OCI-LY1 (cell line): ENCODE results near the gene RAB6A.

Source experiments
- H2AFZ ChIP-seq: fragments of 200-600 bp; sonication (generic), shearing (Covaris generic); 2 replicates; pipeline ENCODE4 v1.6.0; 2014; ENCODE audit warnings: antibody characterized with exemption, mild to moderate bottlenecking, low read length
- H3F3A ChIP-seq: fragments of 200-600 bp; sonication (generic), shearing (Covaris generic); 2 replicates; pipeline ENCODE4 v1.6.0; 2014; ENCODE audit warnings: mild to moderate bottlenecking, antibody characterized with exemption, low read length, moderate library complexity; ENCODE audit not compliant: insufficient read depth
- H3K27ac ChIP-seq: fragments of 200-600 bp; sonication (generic); 2 replicates; pipeline ENCODE4 v1.5.1; 2014; ENCODE audit warnings: low read length, mixed run types, mild to moderate bottlenecking, low read depth; ENCODE audit not compliant: poor library complexity, severe bottlenecking
- H3K27me3 ChIP-seq: fragments of 200-600 bp; sonication (generic); 2 replicates; pipeline ENCODE4 v1.6.0; 2014; ENCODE audit warnings: antibody characterized with exemption, mild to moderate bottlenecking, low read length, moderate library complexity; ENCODE audit not compliant: insufficient read depth
- H3K36me3 ChIP-seq: fragments of 200-600 bp; sonication (generic); 2 replicates; pipeline ENCODE4 v1.6.1; 2014; ENCODE audit warnings: mild to moderate bottlenecking, antibody characterized with exemption, low read length, moderate library complexity, mixed read lengths; ENCODE audit not compliant: insufficient read depth
- H3K4me1 ChIP-seq: fragments of 200-600 bp; sonication (generic); 2 replicates; pipeline ENCODE4 v1.5.1; 2014; ENCODE audit warnings: mild to moderate bottlenecking, low read length, moderate library complexity; ENCODE audit not compliant: insufficient read depth, severe bottlenecking
- H3K4me2 ChIP-seq: fragments of 200-600 bp; sonication (generic), shearing (Covaris generic); 2 replicates; pipeline ENCODE4 v1.6.1; 2014; ENCODE audit warnings: low read length
- H3K4me3 ChIP-seq: fragments of 200-600 bp; sonication (generic); 2 replicates; pipeline ENCODE4 v1.5.1; 2014; ENCODE audit warnings: low read length, low read depth, mild to moderate bottlenecking, mixed read lengths; ENCODE audit not compliant: poor library complexity, severe bottlenecking
- H3K79me2 ChIP-seq: fragments of 200-600 bp; shearing (Covaris generic); 2 replicates; pipeline ENCODE4 v1.6.1; 2016; ENCODE audit warnings: mixed run types, low read length, mixed read lengths; ENCODE audit not compliant: insufficient read depth
- H3K9ac ChIP-seq: fragments of 200-600 bp; sonication (generic), shearing (Covaris generic); 2 replicates; pipeline ENCODE4 v1.6.1; 2014; ENCODE audit warnings: mild to moderate bottlenecking, low read length, mixed read lengths
- H3K9me2 ChIP-seq: fragments of 200-600 bp; sonication (generic), shearing (Covaris generic); 2 replicates; pipeline ENCODE4 v1.6.1; 2014; ENCODE audit warnings: low read depth, mild to moderate bottlenecking, low read length, mixed read lengths
- H3K9me3 ChIP-seq: fragments of 200-600 bp; shearing (Covaris generic); 2 replicates; pipeline ENCODE4 v1.6.1; 2014; ENCODE audit warnings: low read length, mixed read lengths
- H4K20me1 ChIP-seq: fragments of 200-600 bp; sonication (generic), shearing (Covaris generic); 2 replicates; pipeline ENCODE4 v1.6.0; 2016; ENCODE audit warnings: mild to moderate bottlenecking, low read length; ENCODE audit not compliant: insufficient read depth
- EZH2 ChIP-seq: fragments of 200-600 bp; sonication (generic), shearing (Covaris generic); IDR thresholded peaks from 2 replicates; pipeline ENCODE4 v1.8.0; 2017; ENCODE audit warnings: borderline replicate concordance, mixed run types, mild to moderate bottlenecking, antibody characterized with exemption, low read length, moderate library complexity, mixed read lengths
- TF ChIP-seq, protein P1 (sequence below): fragments of 200-600 bp; sonication (generic), shearing (Covaris generic); IDR thresholded peaks from 2 replicates; pipeline ENCODE4 v1.5.1; 2017; ENCODE audit warnings: mild to moderate bottlenecking, antibody characterized with exemption, low read length, moderate library complexity, mixed read lengths

RAB6A gene

DNA sequence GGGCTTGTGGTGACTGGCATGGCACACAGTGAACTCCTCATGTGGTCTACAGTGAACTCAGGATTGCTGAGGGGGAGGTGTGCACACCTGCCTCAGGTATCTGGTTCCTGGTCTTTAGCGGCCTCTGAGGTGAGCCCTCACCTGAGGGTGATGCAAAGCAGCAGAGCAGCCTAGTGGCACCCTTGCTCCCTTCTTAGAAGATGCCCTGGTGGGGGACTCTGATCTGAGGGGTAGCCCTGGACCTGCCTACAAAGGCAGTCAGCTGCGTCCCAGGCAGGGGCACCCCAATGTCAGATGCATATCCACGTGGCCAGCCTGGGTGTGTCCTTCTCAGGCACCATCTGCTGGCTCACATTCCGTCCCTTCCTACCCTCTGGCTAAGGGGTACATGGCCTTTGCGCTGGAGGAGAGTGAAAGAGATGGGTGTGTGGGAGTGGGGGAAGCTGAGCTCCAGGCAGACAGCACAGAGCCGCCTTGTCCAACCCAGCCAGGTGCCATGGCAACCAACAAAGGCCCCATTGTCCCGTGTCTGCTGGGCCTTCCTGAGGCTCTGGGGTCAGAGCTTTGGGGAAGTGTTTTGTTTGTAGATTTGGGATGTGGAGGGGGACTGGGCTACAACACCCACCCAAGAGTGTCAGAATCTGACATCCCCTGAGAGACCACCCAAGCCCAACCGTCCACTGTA lies 108.7 kb downstream of the RAB6A start:
- no peaks in the 10 kb centered on the region for H3K36me3 ChIP-seq
- no peak overlapping the region for H3K9ac ChIP-seq
- no peak overlapping the region for H2AFZ ChIP-seq
- H3K4me1 ChIP-seq, result peaks cover 9% of the 10 kb centered on the region
- no peaks in the 10 kb centered on the region for H3K9me2 ChIP-seq
- no peak overlapping the region for H3K4me3 ChIP-seq
- no peak overlapping the region for H3K4me2 ChIP-seq
- no peaks in the 10 kb centered on the region for H4K20me1 ChIP-seq
- H3K27ac ChIP-seq, result no peak overlapping the region
- no peaks in the 10 kb centered on the region for H3K9me3 ChIP-seq
- no peaks in the 10 kb centered on the region for H3K79me2 ChIP-seq
- H3K27me3 ChIP-seq, result peaks cover 5% of the 10 kb centered on the region; the same call in 1 of the 2 replicates
- TF ChIP-seq, protein P1, sequence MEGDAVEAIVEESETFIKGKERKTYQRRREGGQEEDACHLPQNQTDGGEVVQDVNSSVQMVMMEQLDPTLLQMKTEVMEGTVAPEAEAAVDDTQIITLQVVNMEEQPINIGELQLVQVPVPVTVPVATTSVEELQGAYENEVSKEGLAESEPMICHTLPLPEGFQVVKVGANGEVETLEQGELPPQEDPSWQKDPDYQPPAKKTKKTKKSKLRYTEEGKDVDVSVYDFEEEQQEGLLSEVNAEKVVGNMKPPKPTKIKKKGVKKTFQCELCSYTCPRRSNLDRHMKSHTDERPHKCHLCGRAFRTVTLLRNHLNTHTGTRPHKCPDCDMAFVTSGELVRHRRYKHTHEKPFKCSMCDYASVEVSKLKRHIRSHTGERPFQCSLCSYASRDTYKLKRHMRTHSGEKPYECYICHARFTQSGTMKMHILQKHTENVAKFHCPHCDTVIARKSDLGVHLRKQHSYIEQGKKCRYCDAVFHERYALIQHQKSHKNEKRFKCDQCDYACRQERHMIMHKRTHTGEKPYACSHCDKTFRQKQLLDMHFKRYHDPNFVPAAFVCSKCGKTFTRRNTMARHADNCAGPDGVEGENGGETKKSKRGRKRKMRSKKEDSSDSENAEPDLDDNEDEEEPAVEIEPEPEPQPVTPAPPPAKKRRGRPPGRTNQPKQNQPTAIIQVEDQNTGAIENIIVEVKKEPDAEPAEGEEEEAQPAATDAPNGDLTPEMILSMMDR, result no peak
- no peak for TF ChIP-seq EZH2
- no peaks in the 10 kb centered on the region for H3F3A ChIP-seq

DNA sequence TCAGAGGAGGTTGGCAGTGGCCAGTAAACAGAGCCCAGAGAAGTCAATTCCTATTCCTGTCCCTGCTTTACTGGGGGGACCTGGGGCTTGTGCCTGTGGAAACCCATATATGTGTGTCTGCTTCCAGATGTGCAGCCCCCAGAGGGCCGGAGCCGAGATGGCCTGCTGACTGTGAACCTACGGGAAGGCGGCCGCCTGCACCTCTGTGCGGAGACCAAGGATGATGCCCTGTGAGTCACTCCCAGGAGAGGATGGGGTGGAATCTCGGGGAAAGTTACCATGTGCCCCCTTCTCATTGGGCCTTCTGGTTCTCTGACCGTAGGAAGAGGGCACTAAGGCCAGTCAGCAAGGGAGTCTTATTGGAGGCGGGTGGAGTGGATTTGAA lies 109.2 kb downstream of the RAB6A start:
- H3K4me3 ChIP-seq, result no peak overlapping the region
- H3K9me3 ChIP-seq, result no peaks in the 10 kb centered on the region
- H3K9me2 ChIP-seq, result no peaks in the 10 kb centered on the region
- TF ChIP-seq EZH2, result no peak
- no peak overlapping the region for H2AFZ ChIP-seq
- H3K27ac ChIP-seq, result no peak overlapping the region
- H3K4me2 ChIP-seq, result no peak overlapping the region
- H3F3A ChIP-seq, result no peaks in the 10 kb centered on the region
- no peaks in the 10 kb centered on the region for H4K20me1 ChIP-seq
- H3K4me1 ChIP-seq, result peaks cover 14% of the 10 kb centered on the region
- no peak overlapping the region for H3K9ac ChIP-seq
- H3K36me3 ChIP-seq, result no peaks in the 10 kb centered on the region
- peaks cover 5% of the 10 kb centered on the region; the same call in 1 of the 2 replicates for H3K27me3 ChIP-seq
- no peaks in the 10 kb centered on the region for H3K79me2 ChIP-seq

DNA sequence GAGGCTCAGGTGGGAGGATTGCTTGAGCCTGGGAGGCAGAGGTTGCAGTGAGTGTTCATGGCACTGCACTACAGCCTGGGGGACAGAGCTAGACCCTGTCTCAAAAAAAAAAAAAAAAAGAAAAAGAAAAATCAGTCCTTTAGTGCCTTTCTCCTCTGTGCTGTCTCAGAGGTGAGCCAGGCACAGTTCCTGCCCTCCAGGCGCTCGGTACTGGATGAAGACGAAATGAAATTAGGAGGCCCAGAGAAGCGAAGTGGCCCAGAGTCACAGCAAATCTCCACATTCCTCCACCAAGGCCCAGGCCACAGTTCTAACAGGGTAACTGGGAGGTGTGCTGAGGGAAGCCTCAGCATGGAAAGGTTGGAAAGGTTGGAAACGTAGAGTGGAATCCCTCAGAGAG lies 109.6 kb downstream of the RAB6A start:
- TF ChIP-seq, protein P1, result no peak
- TF ChIP-seq EZH2, result no peak
- Histone ChIP-seq H3K9me3 (no peaks in the 10 kb centered on the region), H3K27ac (no peak overlapping the region), H3K27me3 (peaks cover 5% of the 10 kb centered on the region; the same call in 1 of the 2 replicates), H2AFZ (no peak overlapping the region), H3K4me2 (no peak overlapping the region), H3K4me1 (peaks cover 18% of the 10 kb centered on the region), H3K9me2 (no peaks in the 10 kb centered on the region), H3K79me2 (no peaks in the 10 kb centered on the region), H4K20me1 (no peaks in the 10 kb centered on the region), H3K9ac (no peak overlapping the region), H3F3A (no peaks in the 10 kb centered on the region), H3K36me3 (no peaks in the 10 kb centered on the region), H3K4me3 (no peak overlapping the region)

DNA sequence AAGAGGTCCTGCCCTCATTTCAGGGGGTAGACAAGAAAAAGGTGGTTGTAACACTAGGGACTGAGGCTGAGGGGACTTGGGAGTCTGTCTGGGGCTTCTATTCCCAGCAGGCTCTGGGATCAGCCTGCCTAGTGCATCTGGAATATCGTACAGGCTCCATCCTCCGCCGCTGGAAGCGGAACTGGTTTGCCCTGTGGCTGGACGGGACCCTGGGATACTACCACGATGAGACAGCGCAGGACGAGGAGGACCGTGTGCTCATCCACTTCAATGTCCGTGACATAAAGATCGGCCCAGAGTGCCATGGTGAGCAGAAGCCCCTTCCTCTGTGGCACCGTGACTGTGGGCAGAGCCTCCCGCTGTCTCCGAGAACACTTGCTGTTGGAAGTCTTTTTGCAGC lies 110.5 kb downstream of the RAB6A start:
- Histone ChIP-seq H3K79me2 (no peaks in the 10 kb centered on the region), H4K20me1 (no peaks in the 10 kb centered on the region), H3K9me3 (no peaks in the 10 kb centered on the region), H3K9ac (no peak overlapping the region), H2AFZ (no peak overlapping the region), H3K4me3 (no peak overlapping the region), H3F3A (no peaks in the 10 kb centered on the region), H3K27ac (no peak overlapping the region), H3K4me1 (peaks cover 19% of the 10 kb centered on the region), H3K36me3 (no peaks in the 10 kb centered on the region), H3K4me2 (no peak overlapping the region), H3K27me3 (peaks cover 10% of the 10 kb centered on the region), H3K9me2 (no peaks in the 10 kb centered on the region)
- TF ChIP-seq EZH2, result no peak
- TF ChIP-seq, protein P1, result no peak
